ENCODE results near the gene TM6SF1. TPM values are rescaled to one million over a fixed set of nuclear protein-coding genes. Genes with fewer than 3 reads are reported as not detected.

TM6SF1 gene
- total and polyA plus RNA-seq, 2 of the 4 experiments (the other 2 are of a cell fraction), result 1.6 to 1.9 TPM

DNA sequence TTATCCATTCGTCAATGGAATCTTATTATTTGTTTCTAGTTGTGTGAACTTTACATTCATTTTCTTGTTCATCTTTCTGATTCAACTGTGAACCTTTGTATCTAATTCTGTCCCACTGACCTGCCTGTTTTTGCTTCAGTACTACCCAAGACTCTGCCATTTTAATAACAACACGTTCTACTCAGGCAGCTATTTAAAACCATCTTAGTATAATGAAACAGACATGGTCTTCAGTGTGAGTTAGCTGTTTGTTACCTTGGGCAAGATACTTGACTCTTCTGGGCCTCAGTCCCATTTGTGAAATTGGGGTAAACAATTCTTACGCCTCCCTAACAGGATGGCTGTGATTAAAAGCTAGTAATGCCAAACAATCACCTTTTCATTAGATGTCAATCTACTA, 42.0 kb upstream of the TM6SF1 start:
- Histone ChIP-seq H2BK15ac (ENCODE audit: low read depth, low read length) (no peak overlapping the region), H4K8ac (ENCODE audit: low read depth in 2 of 2, low read length in 2 of 2) (no peak overlapping the region), H3K4ac (ENCODE audit: low read depth, low read length) (no peak overlapping the region), H3K36me3 (ENCODE audit: control insufficient read depth, insufficient read depth, low read length) (peaks cover 4% of the 10 kb centered on the region; the same call in 1 of the 2 replicates), H3K23ac (ENCODE audit: low read depth, low read length) (peak overlapping the region; percentile 63), H2BK5ac (ENCODE audit: low read depth, low read length, poor library complexity, severe bottlenecking) (peak overlapping the region; percentile 18), H4K91ac (ENCODE audit: insufficient read depth, low read depth, low read length) (no peak overlapping the region), H3K4me1 (ENCODE audit: control insufficient read depth, insufficient read depth, low read length) (peaks cover 10% of the 10 kb centered on the region), H2AK9ac (replicated peaks; ENCODE audit: low read depth, low read length, poor library complexity) (no peak overlapping the region), H4K5ac (ENCODE audit: low read depth, low read length) (no peak overlapping the region), H3K18ac (ENCODE audit: low read depth, low read length) (no peak overlapping the region), H3K4me2 (ENCODE audit: low read depth, low read length) (peak overlapping the region; percentile 83), H2BK20ac (ENCODE audit: low read depth, low read length) (no peak overlapping the region), H2BK120ac (ENCODE audit: low read depth, low read length) (no peak overlapping the region), H3K27me3 (ENCODE audit: control insufficient read depth, insufficient read depth, low read length) (no peaks in the 10 kb centered on the region), H3K79me1 (ENCODE audit: low read depth in 1 of 2, low read length in 2 of 2) (peaks cover 15 to 42% of the 10 kb centered on the region in 2 experiments), H2AK5ac (ENCODE audit: low read depth, low read length) (no peak overlapping the region), H3K14ac (replicated peaks; ENCODE audit: low read depth, low read length) (no peak overlapping the region; the same call in 1 of the 2 replicates), H2AFZ (replicated peaks; ENCODE audit: low read length, poor library complexity) (no peak overlapping the region), H3K9me3 (ENCODE audit: control insufficient read depth, insufficient read depth, low read length) (no peaks in the 10 kb centered on the region), H3K4me3 (ENCODE audit: insufficient read depth, low read depth, low read length) (peak overlapping the region; percentile 90), H3K9ac (ENCODE audit: low read depth, low read length) (peak overlapping the region; percentile 86; the same call in 1 of the 2 replicates), H3K9me1 (ENCODE audit: insufficient read depth, low read length) (peaks cover 22% of the 10 kb centered on the region), H4K20me1 (ENCODE audit: insufficient read depth, low read length) (peaks cover 52% of the 10 kb centered on the region), H3K27ac (ENCODE audit: insufficient read depth, low read length) (no peak overlapping the region), H3K56ac (ENCODE audit: extremely low read depth, insufficient read depth, low read length) (no peak overlapping the region)
- TSS peak; percentile 56 for BruUV-seq (replicated peaks)
- in situ Hi-C loops (cut with MboI; ENCODE audit: low sequenced_read_pairs) (no loop called here), intact Hi-C loops (cut with micrococcal nuclease) (no loop called here), dilution Hi-C loops (cut with HindIII; ENCODE audit: low sequenced_read_pairs, unreplicated experiment) (no loop called here)
- ChIA-PET CTCF (no interaction called here), POLR2A (ENCODE audit: unreplicated experiment) (no interaction called here)
- ATAC-seq (ENCODE audit: low read depth), result no peak
- no peak for DNase-seq
- TF ChIP-seq MXI1 (IDR thresholded peaks at IDR 0.05; ENCODE audit: borderline replicate concordance, low read depth, low read length) (no peak), NFE2L2 (IDR thresholded peaks at IDR 0.05; ENCODE audit: low read depth, low read length) (no peak), CHD1 (IDR thresholded peaks at IDR 0.05; ENCODE audit: low read depth, low read length) (no peak), MAFK (IDR thresholded peaks at IDR 0.05; ENCODE audit: low read depth, low read length) (no peak), BHLHE40 (IDR thresholded peaks at IDR 0.05; ENCODE audit: low read depth, low read length) (no peak), RAD21 (IDR thresholded peaks at IDR 0.05; ENCODE audit: low read length) (no peak)
- TF ChIP-seq, protein P1, sequence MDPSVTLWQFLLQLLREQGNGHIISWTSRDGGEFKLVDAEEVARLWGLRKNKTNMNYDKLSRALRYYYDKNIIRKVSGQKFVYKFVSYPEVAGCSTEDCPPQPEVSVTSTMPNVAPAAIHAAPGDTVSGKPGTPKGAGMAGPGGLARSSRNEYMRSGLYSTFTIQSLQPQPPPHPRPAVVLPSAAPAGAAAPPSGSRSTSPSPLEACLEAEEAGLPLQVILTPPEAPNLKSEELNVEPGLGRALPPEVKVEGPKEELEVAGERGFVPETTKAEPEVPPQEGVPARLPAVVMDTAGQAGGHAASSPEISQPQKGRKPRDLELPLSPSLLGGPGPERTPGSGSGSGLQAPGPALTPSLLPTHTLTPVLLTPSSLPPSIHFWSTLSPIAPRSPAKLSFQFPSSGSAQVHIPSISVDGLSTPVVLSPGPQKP (IDR thresholded peaks at IDR 0.05; ENCODE audit: borderline replicate concordance, low read depth, low read length), result no peak
- TF ChIP-seq, protein P2, sequence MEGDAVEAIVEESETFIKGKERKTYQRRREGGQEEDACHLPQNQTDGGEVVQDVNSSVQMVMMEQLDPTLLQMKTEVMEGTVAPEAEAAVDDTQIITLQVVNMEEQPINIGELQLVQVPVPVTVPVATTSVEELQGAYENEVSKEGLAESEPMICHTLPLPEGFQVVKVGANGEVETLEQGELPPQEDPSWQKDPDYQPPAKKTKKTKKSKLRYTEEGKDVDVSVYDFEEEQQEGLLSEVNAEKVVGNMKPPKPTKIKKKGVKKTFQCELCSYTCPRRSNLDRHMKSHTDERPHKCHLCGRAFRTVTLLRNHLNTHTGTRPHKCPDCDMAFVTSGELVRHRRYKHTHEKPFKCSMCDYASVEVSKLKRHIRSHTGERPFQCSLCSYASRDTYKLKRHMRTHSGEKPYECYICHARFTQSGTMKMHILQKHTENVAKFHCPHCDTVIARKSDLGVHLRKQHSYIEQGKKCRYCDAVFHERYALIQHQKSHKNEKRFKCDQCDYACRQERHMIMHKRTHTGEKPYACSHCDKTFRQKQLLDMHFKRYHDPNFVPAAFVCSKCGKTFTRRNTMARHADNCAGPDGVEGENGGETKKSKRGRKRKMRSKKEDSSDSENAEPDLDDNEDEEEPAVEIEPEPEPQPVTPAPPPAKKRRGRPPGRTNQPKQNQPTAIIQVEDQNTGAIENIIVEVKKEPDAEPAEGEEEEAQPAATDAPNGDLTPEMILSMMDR (conservative IDR thresholded peaks at IDR 0.05; ENCODE audit: low read depth, low read length), result no peak
- no CpG with 5 or more reads among the region's 3 CpGs for WGBS, 2 experiments (ENCODE audit: extremely low coverage in 2 of 2, insufficient read length in 1 of 2)
